HCT116 (cell line): ENCODE measurements around the gene LINS1. TPM values are rescaled to one million over a fixed set of nuclear protein-coding genes. Genes with fewer than 3 reads are reported as not detected.

Source experiments
- ATAC-seq: fragments of 200-7000 bp; cut with Tn5 transposase; 2 replicates; pipeline ENCODE4 v1.9.1; 2020; ENCODE audit warnings: mild to moderate bottlenecking, moderate library complexity
- BruUV-seq: library from RNA; stranded (reverse); fragments of 400-500 nt; replicated peaks from 2 replicates; lab custom pipeline; 2021; lab: Mats Ljungman, UMichigan
- CTCF ChIA-PET: fragments of 300-600 bp; sonication (Branson Sonifier 250); formaldehyde crosslinking; loops from one replicate; lab custom pipeline; 2021; ENCODE audit warnings: antibody characterized with exemption; lab: Charles Lee
- POLR2A ChIA-PET: fragments of 300-600, 350-600 bp; sonication (Branson Sonifier 250); formaldehyde crosslinking; loops from one replicate; lab custom pipeline; 2021; ENCODE audit warnings: antibody characterized with exemption; lab: Charles Lee
- RAD21 ChIA-PET, 2 experiments: fragments of 300-600 bp; sonication (Branson Sonifier 250); formaldehyde crosslinking; loops; one replicate each; lab custom pipeline; 2023; ENCODE audit warnings: low total read pairs in 2 of 2; ENCODE audit not compliant: uncharacterized antibody in 2 of 2, unreplicated experiment in 2 of 2, low non-redundant PET in 1 of 2; lab: Charles Lee
- DNase-seq: peaks from one replicate; pipeline ENCODE4 v3.0.0-alpha.2; 2010; ENCODE audit warnings: low read depth, low spot score
- H2AFZ ChIP-seq: fragments of 200-600 bp; shearing (Covaris generic), sonication (generic); 2 replicates; pipeline ENCODE4 v1.6.1; 2017; ENCODE audit warnings: low read depth, mixed run types, mixed read lengths, antibody characterized with exemption, low read length; ENCODE audit not compliant: poor library complexity, severe bottlenecking
- H3K27ac ChIP-seq: 2 replicates; pipeline ENCODE4 v1.5.1; 2012; ENCODE audit warnings: low read depth, low read length
- H3K27me3 ChIP-seq: fragments of 200-600 bp; sonication (generic); 2 replicates; pipeline ENCODE4 v1.6.1; 2016; ENCODE audit warnings: mixed run types, low read length, mixed read lengths; ENCODE audit not compliant: insufficient read depth
- H3K36me3 ChIP-seq, 2 experiments: fragments of 200-500 bp in 1 of 2; fragments of 200-600 bp in 1 of 2; sonication (Bioruptor generic) in 1 of 2; sonication (generic) in 1 of 2; 2 replicates each; pipeline versions ENCODE4 v1.5.1 to v1.6.1; 2014 to 2016; ENCODE audit warnings: low read length in 2 of 2, inconsistent platforms in 1 of 2, mixed read lengths in 1 of 2, mixed run types in 1 of 2; ENCODE audit not compliant: insufficient read depth in 2 of 2, control insufficient read depth in 1 of 2
- H3K4me1 ChIP-seq, 2 experiments: fragments of 200-600 bp in 1 of 2; sonication (generic) in 1 of 2; 2 replicates each; pipeline versions ENCODE4 v1.5.1 to v1.6.1; 2012 to 2017; ENCODE audit warnings: low read length in 2 of 2, inconsistent platforms in 1 of 2, mild to moderate bottlenecking in 1 of 2, mixed read lengths in 1 of 2, mixed run types in 1 of 2, moderate library complexity in 1 of 2; ENCODE audit not compliant: insufficient read depth in 2 of 2, control insufficient read depth in 1 of 2
- H3K4me2 ChIP-seq: fragments of 200-600 bp; sonication (generic); 2 replicates; pipeline ENCODE4 v1.6.1; 2017; ENCODE audit warnings: mixed run types, low read length, mixed read lengths
- H3K4me3 ChIP-seq, 2 experiments: fragments of 200-600 bp in 1 of 2; sonication (generic) in 1 of 2; replicated peaks in 1 of 2; 2 replicates each; pipeline ENCODE4 v1.5.1; 2011 to 2016; ENCODE audit warnings: low read length in 2 of 2, control low read depth in 1 of 2, low read depth in 1 of 2, mild to moderate bottlenecking in 1 of 2, mixed read lengths in 1 of 2, mixed run types in 1 of 2
- H3K79me2 ChIP-seq: fragments of 200-600 bp; sonication (generic); 2 replicates; pipeline ENCODE4 v1.6.1; 2017; ENCODE audit warnings: mild to moderate bottlenecking, mixed run types, low read length, moderate library complexity, mixed read lengths; ENCODE audit not compliant: insufficient read depth
- H3K9ac ChIP-seq: fragments of 200-600 bp; sonication (generic); 2 replicates; pipeline ENCODE4 v1.6.1; 2016; ENCODE audit warnings: low read length, mixed read lengths
- H3K9me2 ChIP-seq: fragments of 200-600 bp; sonication (generic), shearing (Covaris generic); 2 replicates; pipeline ENCODE4 v1.6.1; 2017; ENCODE audit warnings: mixed run types, mild to moderate bottlenecking, moderate library complexity; ENCODE audit not compliant: insufficient read depth
- H3K9me3 ChIP-seq, 2 experiments: fragments of 200-500 bp in 1 of 2; fragments of 200-600 bp in 1 of 2; sonication (Bioruptor generic) in 1 of 2; sonication (generic) in 1 of 2; 2 replicates each; pipeline ENCODE4 v1.6.1; 2014 to 2017; ENCODE audit warnings: low read length in 2 of 2, mixed read lengths in 2 of 2, inconsistent platforms in 1 of 2, low read depth in 1 of 2, mild to moderate bottlenecking in 1 of 2, mixed run types in 1 of 2, moderate library complexity in 1 of 2; ENCODE audit not compliant: control insufficient read depth in 1 of 2, insufficient read depth in 1 of 2
- H4K20me1 ChIP-seq: fragments of 200-600 bp; sonication (generic), shearing (Covaris generic); 2 replicates; pipeline ENCODE4 v1.6.1; 2017; ENCODE audit warnings: mixed run types, mild to moderate bottlenecking, moderate library complexity; ENCODE audit not compliant: insufficient read depth
- CBX3 ChIP-seq: IDR thresholded peaks from 2 replicates; pipeline ENCODE4 v1.6.1; 2012; ENCODE audit warnings: low read depth
- CTCF ChIP-seq, 3 experiments: fragments of 200-600 bp in 1 of 3; sonication (generic) in 1 of 3; IDR thresholded peaks in 2 of 3; conservative IDR thresholded peaks in 1 of 3; 2 replicates each; pipeline ENCODE4 v1.5.1; 2012 to 2017; ENCODE audit warnings: low read depth in 2 of 3, low read length in 2 of 3, antibody characterized with exemption in 1 of 3, borderline replicate concordance in 1 of 3, control low read depth in 1 of 3, mild to moderate bottlenecking in 1 of 3, mixed read lengths in 1 of 3, mixed run types in 1 of 3, moderate library complexity in 1 of 3; ENCODE audit not compliant: insufficient read depth in 1 of 3
- EGR1 ChIP-seq: IDR thresholded peaks from 2 replicates; pipeline ENCODE4 v1.6.1; 2012; ENCODE audit warnings: low read depth
- ELF1 ChIP-seq: IDR thresholded peaks from 2 replicates; pipeline ENCODE4 v1.6.1; 2012; ENCODE audit warnings: low read depth, borderline replicate concordance
- EZH2 ChIP-seq: fragments of 200-600 bp; sonication (generic); IDR thresholded peaks from 2 replicates; pipeline ENCODE4 v1.6.1; 2017; ENCODE audit warnings: antibody characterized with exemption, mixed run types
- EZH2phosphoT487 ChIP-seq: fragments of 200-600 bp; IDR thresholded peaks from 2 replicates; pipeline ENCODE4 v1.6.1; 2018; ENCODE audit warnings: antibody characterized with exemption, borderline replicate concordance
- FOSL1 ChIP-seq: IDR thresholded peaks from 2 replicates; pipeline ENCODE4 v1.6.1; 2012; ENCODE audit warnings: low read depth
- POLR2A ChIP-seq: IDR thresholded peaks from 2 replicates; pipeline ENCODE4 v1.7.0; 2011; ENCODE audit warnings: borderline replicate concordance; ENCODE audit not compliant: insufficient read depth, insufficient read length; ENCODE audit errors: extremely low read depth
- POLR2AphosphoS5 ChIP-seq: IDR thresholded peaks from 2 replicates; pipeline ENCODE4 v1.6.1; 2011; ENCODE audit warnings: mild to moderate bottlenecking, low read depth, low read length, moderate library complexity
- RAD21 ChIP-seq: IDR thresholded peaks from 2 replicates; pipeline ENCODE4 v1.6.1; 2012; ENCODE audit warnings: low read depth, mild to moderate bottlenecking
- REST ChIP-seq: IDR thresholded peaks from 2 replicates; pipeline ENCODE4 v1.6.1; 2012; ENCODE audit warnings: low read depth
- SIN3A ChIP-seq: IDR thresholded peaks from 2 replicates; pipeline ENCODE4 v1.6.1; 2012; ENCODE audit warnings: low read depth
- SP1 ChIP-seq: IDR thresholded peaks from 2 replicates; pipeline ENCODE4 v1.6.1; 2012; ENCODE audit warnings: low read depth
- TCF7L2 ChIP-seq: IDR thresholded peaks from 2 replicates; pipeline ENCODE4 v1.7.0; 2011; ENCODE audit warnings: borderline replicate concordance, inconsistent platforms; ENCODE audit not compliant: insufficient read depth, insufficient read length; ENCODE audit errors: extremely low read depth
- YY1 ChIP-seq: IDR thresholded peaks from 2 replicates; pipeline ENCODE4 v1.6.1; 2011; ENCODE audit warnings: low read length, low read depth, moderate library complexity, mild to moderate bottlenecking; ENCODE audit not compliant: insufficient replicate concordance; ENCODE audit errors: extremely low read depth
- ZFX ChIP-seq: fragments of 450-650 bp; IDR thresholded peaks from 2 replicates; pipeline ENCODE4 v1.6.1; 2017
- ZNF274 ChIP-seq: fragments of 200-500 bp; sonication (Bioruptor generic); IDR thresholded peaks from 2 replicates; pipeline ENCODE4 v1.6.1; 2014; ENCODE audit warnings: mild to moderate bottlenecking, low read depth, low read length, inconsistent platforms
- intact Hi-C: fragments of 100-400 bp; cut with micrococcal nuclease; formaldehyde crosslinking; loops from 2 replicates; pipeline ENCODE4 v1.10.0; 2022
- total RNA-seq: library from RNA; stranded (reverse); gene quantifications from one replicate; pipeline ENCODE4 v1.2.1, GENCODE V29; 2021; ENCODE audit not compliant: unreplicated experiment
- TF ChIP-seq, protein P1 (sequence below): IDR thresholded peaks from 2 replicates; pipeline ENCODE4 v1.6.1; 2012
- TF ChIP-seq, protein P2 (sequence below): IDR thresholded peaks from 2 replicates; pipeline ENCODE4 v1.6.1; 2011; ENCODE audit warnings: mild to moderate bottlenecking, low read length, moderate library complexity; ENCODE audit not compliant: insufficient replicate concordance; ENCODE audit errors: extremely low read depth
- TF ChIP-seq, protein P3 (sequence below): IDR thresholded peaks from 2 replicates; pipeline ENCODE4 v1.6.1; 2012

The LINS1 gene
- total RNA-seq, 1 experiment from 2014 or later, result 14.7 TPM

- no peaks in the 10 kb centered on the region for H3K4me1 ChIP-seq
- no peaks in the 10 kb centered on the region for H3K27me3 ChIP-seq
- no peaks in the 10 kb centered on the region for H3K9me2 ChIP-seq
- no peak overlapping the region for H3K9ac ChIP-seq
- no peak for DNase-seq
- no TSS peak for BruUV-seq
- ChIA-PET POLR2A (no interaction called here), RAD21 (interaction anchor here in 1 of 2 experiments (0.7 kb wide), 1 partner anchor 221 kb away, joined by 3 read pairs; no protein-coding TSS in a partner anchor), CTCF (interaction anchor here (1.2 kb wide), 1 partner anchor 221 kb away, joined by 3 read pairs; no protein-coding TSS in a partner anchor)
- no peak for ATAC-seq
- intact Hi-C loops, result loop anchor here (10.0 kb wide), 1 partner anchor 646 kb away; no protein-coding TSS in a partner anchor
- H3K4me2 ChIP-seq, result no peak overlapping the region
- no peaks in the 10 kb centered on the region for H3K9me3 ChIP-seq
- no peaks in the 10 kb centered on the region for H3K79me2 ChIP-seq
- peaks cover 4 to 17% of the 10 kb centered on the region in 2 experiments for H3K36me3 ChIP-seq
- H2AFZ ChIP-seq, result no peak overlapping the region
- TF ChIP-seq EGR1, result no peak
- TF ChIP-seq YY1, result no peak
- TF ChIP-seq ZNF274, result no peak
- TF ChIP-seq SP1, result no peak
- TF ChIP-seq FOSL1, result no peak
- no peak for TF ChIP-seq POLR2AphosphoS5
- TF ChIP-seq, protein P1, sequence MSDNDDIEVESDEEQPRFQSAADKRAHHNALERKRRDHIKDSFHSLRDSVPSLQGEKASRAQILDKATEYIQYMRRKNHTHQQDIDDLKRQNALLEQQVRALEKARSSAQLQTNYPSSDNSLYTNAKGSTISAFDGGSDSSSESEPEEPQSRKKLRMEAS, result no peak
- no peak for TF ChIP-seq CBX3
- no peak for TF ChIP-seq EZH2
- TF ChIP-seq POLR2A, result no peak
- TF ChIP-seq ELF1, result no peak
- no peak for TF ChIP-seq ZFX
- TF ChIP-seq TCF7L2, result no peak
- TF ChIP-seq, protein P2, sequence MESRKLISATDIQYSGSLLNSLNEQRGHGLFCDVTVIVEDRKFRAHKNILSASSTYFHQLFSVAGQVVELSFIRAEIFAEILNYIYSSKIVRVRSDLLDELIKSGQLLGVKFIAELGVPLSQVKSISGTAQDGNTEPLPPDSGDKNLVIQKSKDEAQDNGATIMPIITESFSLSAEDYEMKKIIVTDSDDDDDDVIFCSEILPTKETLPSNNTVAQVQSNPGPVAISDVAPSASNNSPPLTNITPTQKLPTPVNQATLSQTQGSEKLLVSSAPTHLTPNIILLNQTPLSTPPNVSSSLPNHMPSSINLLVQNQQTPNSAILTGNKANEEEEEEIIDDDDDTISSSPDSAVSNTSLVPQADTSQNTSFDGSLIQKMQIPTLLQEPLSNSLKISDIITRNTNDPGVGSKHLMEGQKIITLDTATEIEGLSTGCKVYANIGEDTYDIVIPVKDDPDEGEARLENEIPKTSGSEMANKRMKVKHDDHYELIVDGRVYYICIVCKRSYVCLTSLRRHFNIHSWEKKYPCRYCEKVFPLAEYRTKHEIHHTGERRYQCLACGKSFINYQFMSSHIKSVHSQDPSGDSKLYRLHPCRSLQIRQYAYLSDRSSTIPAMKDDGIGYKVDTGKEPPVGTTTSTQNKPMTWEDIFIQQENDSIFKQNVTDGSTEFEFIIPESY, result no peak
- no peak for TF ChIP-seq SIN3A
- TF ChIP-seq, protein P3, sequence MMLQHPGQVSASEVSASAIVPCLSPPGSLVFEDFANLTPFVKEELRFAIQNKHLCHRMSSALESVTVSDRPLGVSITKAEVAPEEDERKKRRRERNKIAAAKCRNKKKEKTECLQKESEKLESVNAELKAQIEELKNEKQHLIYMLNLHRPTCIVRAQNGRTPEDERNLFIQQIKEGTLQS, result no peak
- no peak for TF ChIP-seq REST
- TF ChIP-seq EZH2phosphoT487, result no peak
- no peak for TF ChIP-seq RAD21
- TF ChIP-seq CTCF (IDR thresholded peaks at IDR 0.05 in 2 of 3, conservative IDR thresholded peaks at IDR 0.05 in 1 of 3; ENCODE audit: borderline replicate concordance in 1 of 3, insufficient read depth in 1 of 3, low read depth in 2 of 3, low read length in 2 of 3), result no peak
- no peaks in the 10 kb centered on the region; the same call in 1 of the 2 replicates for H4K20me1 ChIP-seq
- H3K4me3 ChIP-seq, result no peak overlapping the region
- no peak overlapping the region for H3K27ac ChIP-seq
These were observed 31.2 kb downstream of the LINS1 start for GRCh38 chr15:100570735-100571313.
